Heart left ventricle (tissue), 13 donors: ENCODE data around the gene MRPL14.
A peak's percentile ranks its signal among the peaks of the same experiment; 100 is the strongest.

Experiments used
- POLR2A ChIP-seq, 2 donors: fragments of 450-650 bp; IDR thresholded peaks; one replicate each; pipeline ENCODE4 v1.6.1; 2017; ENCODE audit warnings: antibody characterized with exemption in 2 of 2, mild to moderate bottlenecking in 2 of 2, moderate library complexity in 2 of 2
- TF ChIP-seq, protein P1 (sequence below), 12 donors: fragments of 200-600 bp; sonication (generic) in 4 of 12; IDR thresholded peaks; one replicate each; pipeline versions ENCODE4 v1.5.0 to v1.8.0; 2018 to 2022; ENCODE audit warnings: antibody characterized with exemption in 12 of 12, mild to moderate bottlenecking in 5 of 12
- donor health status: ischemic (EF 13 %, LVEDD 7.1; RV severe dilation, severe dysfunction).
- donor health status: DM: no; HTN: yes; CAD: no.
- donor health status: DM: no; HTN: no; CAD: no.
- donor health status: ischemic (EF 25% LVEDD 6.9; RV normal size, moderate dysfunction).
- donor health status: ischemic (EF 25% LVEDD 5.7; RV mildly dilated, moderate dysfunction).
- donor health status: ischemic (EF 35%, LVEDD 5.7; RV mildly dilated, moderate dysfunction).
- donor health status: nonischemic (EF 11% LVEDD 7.7; RV severe dilation, severe dysfunction).
- donor health status: DM: yes; HTN: yes; CAD: no.
- donor health status: PGD.
- donor health status: ischemic (EF 29% LVEDD 5.4; RV normal size, mild dysfunction).
- donor health status: nonischemic (EF 23%, LVEDD 6.1; RV moderate dilation, normal function).

DNA sequence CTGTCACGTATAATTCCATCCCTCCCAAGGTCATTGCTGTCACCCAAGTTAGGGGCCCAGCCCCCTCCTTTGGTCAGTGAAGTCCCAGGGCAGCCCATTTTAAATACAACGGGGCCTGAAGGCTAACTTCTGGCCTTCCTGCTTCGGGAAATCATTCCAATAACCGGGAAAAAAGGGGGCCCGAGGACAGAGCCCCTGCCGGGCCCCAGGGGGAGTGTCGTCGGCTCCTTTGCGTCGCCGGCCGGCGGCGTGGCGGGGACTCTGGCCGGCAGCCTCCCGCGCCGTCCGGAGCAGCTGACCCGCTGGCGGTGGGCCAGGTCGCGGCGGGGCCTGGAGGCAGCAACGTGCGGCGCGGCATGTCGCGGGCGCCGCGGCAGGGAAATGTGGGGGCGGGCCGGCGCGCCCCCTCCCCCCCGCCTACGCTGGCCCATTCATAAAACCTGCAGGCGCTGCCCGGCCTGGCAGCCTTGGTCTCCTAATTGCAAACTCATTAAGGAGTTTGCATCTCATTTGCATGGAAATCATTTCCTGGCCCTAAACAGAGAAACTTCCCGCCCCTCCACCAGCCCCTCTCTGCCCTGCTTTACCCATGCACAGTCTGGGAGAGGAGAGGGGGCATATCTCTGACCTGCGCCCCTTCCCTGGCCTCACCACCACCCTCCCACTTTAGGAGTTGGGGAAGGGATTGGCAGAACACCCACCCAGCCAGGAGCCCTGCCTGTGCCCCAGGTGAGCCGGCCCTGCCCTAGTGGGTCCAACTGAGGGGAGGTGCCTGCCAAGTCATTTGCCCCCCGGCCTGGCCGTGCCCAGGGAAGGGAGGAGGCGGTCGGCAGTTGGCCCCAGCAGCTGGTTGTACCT lies 50.7 kb downstream of the MRPL14 start:
- no peak for TF ChIP-seq POLR2A (IDR thresholded peaks at IDR 0.05)
- TF ChIP-seq, protein P1, sequence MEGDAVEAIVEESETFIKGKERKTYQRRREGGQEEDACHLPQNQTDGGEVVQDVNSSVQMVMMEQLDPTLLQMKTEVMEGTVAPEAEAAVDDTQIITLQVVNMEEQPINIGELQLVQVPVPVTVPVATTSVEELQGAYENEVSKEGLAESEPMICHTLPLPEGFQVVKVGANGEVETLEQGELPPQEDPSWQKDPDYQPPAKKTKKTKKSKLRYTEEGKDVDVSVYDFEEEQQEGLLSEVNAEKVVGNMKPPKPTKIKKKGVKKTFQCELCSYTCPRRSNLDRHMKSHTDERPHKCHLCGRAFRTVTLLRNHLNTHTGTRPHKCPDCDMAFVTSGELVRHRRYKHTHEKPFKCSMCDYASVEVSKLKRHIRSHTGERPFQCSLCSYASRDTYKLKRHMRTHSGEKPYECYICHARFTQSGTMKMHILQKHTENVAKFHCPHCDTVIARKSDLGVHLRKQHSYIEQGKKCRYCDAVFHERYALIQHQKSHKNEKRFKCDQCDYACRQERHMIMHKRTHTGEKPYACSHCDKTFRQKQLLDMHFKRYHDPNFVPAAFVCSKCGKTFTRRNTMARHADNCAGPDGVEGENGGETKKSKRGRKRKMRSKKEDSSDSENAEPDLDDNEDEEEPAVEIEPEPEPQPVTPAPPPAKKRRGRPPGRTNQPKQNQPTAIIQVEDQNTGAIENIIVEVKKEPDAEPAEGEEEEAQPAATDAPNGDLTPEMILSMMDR (IDR thresholded peaks at IDR 0.05), result peak in 3 of 12 donors; percentile 3 to 10 (median 7)
